ENCODE data around the gene ARFRP1. TPM values are rescaled to one million over a fixed set of nuclear protein-coding genes. Genes with fewer than 3 reads are reported as not detected.

Gene ARFRP1
- total and polyA plus RNA-seq, 2 of the 13 experiments (the other 11 are each of a cell fraction or from before 2014, with no cell fraction given), result 32.0 to 51.1 TPM

- TF ChIP-seq THAP9 (CRISPR knock-in tag; IDR thresholded peaks at IDR 0.05; ENCODE audit: borderline replicate concordance) (peak; percentile 60; the same call in 1 of the 2 replicates), RORA (CRISPR knock-in tag; IDR thresholded peaks at IDR 0.05) (no peak), JARID2 (CRISPR knock-in tag; IDR thresholded peaks at IDR 0.05; ENCODE audit: insufficient replicate concordance) (no peak), PCBP2 (optimal IDR thresholded peaks at IDR 0.05; ENCODE audit: low read depth, low read length, poor library complexity, severe bottlenecking) (no peak), SCMH1 (CRISPR knock-in tag; IDR thresholded peaks at IDR 0.05; ENCODE audit: borderline replicate concordance) (no peak), ZNF33A (CRISPR knock-in tag; IDR thresholded peaks at IDR 0.05; ENCODE audit: borderline replicate concordance) (no peak), NFIB (CRISPR knock-in tag; IDR thresholded peaks at IDR 0.05; ENCODE audit: borderline replicate concordance) (no peak), XRCC5 (optimal IDR thresholded peaks at IDR 0.05; ENCODE audit: low read length) (peak; percentile 89), ZNF121 (CRISPR knock-in tag; IDR thresholded peaks at IDR 0.05) (no peak; the same call in 1 of the 2 replicates), TOPORS (CRISPR knock-in tag; IDR thresholded peaks at IDR 0.05) (peak; percentile 97), HBP1 (CRISPR knock-in tag; IDR thresholded peaks at IDR 0.05; ENCODE audit: low read depth) (peak; percentile 98), CBX1 (IDR thresholded peaks at IDR 0.05; ENCODE audit: low read depth) (peak; percentile 86), ARNT (IDR thresholded peaks at IDR 0.05) (no peak), MAFF (IDR thresholded peaks at IDR 0.05; ENCODE audit: low read depth, low read length) (no peak; the same call in 1 of the 2 replicates), SP4 (CRISPR knock-in tag; IDR thresholded peaks at IDR 0.05) (peak; percentile 66), JUN (CRISPR knock-in tag; IDR thresholded peaks at IDR 0.05) (peak; percentile 75; the same call in 1 of the 2 replicates), MXD4 (CRISPR knock-in tag; IDR thresholded peaks at IDR 0.05) (peak; percentile 93), TAF15 (IDR thresholded peaks at IDR 0.05; ENCODE audit: low read depth, low read length, poor library complexity, severe bottlenecking) (peak; percentile 86), ZNF180 (CRISPR knock-in tag; IDR thresholded peaks at IDR 0.05; ENCODE audit: borderline replicate concordance, low read depth) (no peak; the same call in none of the 2 replicates), MAFG (CRISPR knock-in tag; IDR thresholded peaks at IDR 0.05) (peak; percentile 81; the same call in 1 of the 2 replicates), ZBTB33 (CRISPR knock-in tag; IDR thresholded peaks at IDR 0.05) (peak; percentile 68; the same call in 1 of the 2 replicates), ZFP90 (CRISPR knock-in tag; IDR thresholded peaks at IDR 0.05; ENCODE audit: borderline replicate concordance) (peak; percentile 89; the same call in 1 of the 2 replicates), ZEB1 (IDR thresholded peaks at IDR 0.05; ENCODE audit: insufficient replicate concordance, low read depth) (peak; percentile 39)
Observed at GRCh38 chr20:63707558-63708300, at the start of gene ARFRP1, which contains the start of gene ZGPAT (continued).
